ENCODE data around the gene CDC14A.

- no peak for TF ChIP-seq CTCF (conservative IDR thresholded peaks at IDR 0.05; ENCODE audit: low read length)
- no peak for TF ChIP-seq EZH2phosphoT487 (IDR thresholded peaks at IDR 0.05; ENCODE audit: borderline replicate concordance, low read depth, low read length)
Observed at GRCh38 chr1:100302739-100303138, 49.6 kb upstream of the CDC14A start.
